ENCODE results near the gene SENP6. TPM values are rescaled to one million over a fixed set of nuclear protein-coding genes. Genes with fewer than 3 reads are reported as not detected.

SENP6 gene
- total and polyA plus RNA-seq, 4 donors: 12.2 to 42.3 (median 26.8) TPM

DNA sequence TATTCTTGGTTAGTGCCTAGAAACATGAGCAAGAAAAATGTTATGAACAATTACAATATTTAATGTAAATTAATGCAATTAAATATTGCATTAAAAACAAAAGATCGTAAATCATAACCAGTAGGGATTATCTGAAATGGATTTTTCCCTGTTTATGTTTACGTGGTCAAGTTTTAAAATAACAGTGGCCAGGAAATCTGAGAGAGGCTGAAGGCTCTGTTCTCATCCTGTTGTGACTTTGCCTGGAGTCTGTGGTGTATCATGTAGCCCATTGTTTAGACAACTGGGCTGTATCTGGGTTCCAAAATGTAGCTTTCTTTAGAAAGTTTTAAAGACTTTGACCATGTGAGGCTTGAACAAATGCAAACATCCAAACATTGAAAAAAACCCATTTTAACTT lies 149.8 kb downstream of the SENP6 start (continued):
- TF ChIP-seq REST (IDR thresholded peaks at IDR 0.05) (no peak), HNF4G (IDR thresholded peaks at IDR 0.05) (no peak)

- H3K4me1 ChIP-seq (ENCODE audit: control insufficient read depth in 4 of 4, insufficient read depth in 4 of 4, low read length in 3 of 4): peaks cover 0 to 8% (median 2%) of the 10 kb centered on the region in 4 donors
Observed at GRCh38 chr6:75752365-75752764, 150.7 kb downstream of the SENP6 start.

More at GRCh38 chr6:75752365-75752764, 150.7 kb downstream of the SENP6 start:
- no peak for DNase-seq (ENCODE audit: low spot score)
- 62% methylated on average over 3 of the region's 3 CpGs for WGBS
- TF ChIP-seq REST (IDR thresholded peaks at IDR 0.05) (no peak), TAF1 (conservative IDR thresholded peaks at IDR 0.05) (no peak), SP1 (IDR thresholded peaks at IDR 0.05) (no peak), FOXA1 (IDR thresholded peaks at IDR 0.05) (no peak)
- TF ChIP-seq, protein P1, sequence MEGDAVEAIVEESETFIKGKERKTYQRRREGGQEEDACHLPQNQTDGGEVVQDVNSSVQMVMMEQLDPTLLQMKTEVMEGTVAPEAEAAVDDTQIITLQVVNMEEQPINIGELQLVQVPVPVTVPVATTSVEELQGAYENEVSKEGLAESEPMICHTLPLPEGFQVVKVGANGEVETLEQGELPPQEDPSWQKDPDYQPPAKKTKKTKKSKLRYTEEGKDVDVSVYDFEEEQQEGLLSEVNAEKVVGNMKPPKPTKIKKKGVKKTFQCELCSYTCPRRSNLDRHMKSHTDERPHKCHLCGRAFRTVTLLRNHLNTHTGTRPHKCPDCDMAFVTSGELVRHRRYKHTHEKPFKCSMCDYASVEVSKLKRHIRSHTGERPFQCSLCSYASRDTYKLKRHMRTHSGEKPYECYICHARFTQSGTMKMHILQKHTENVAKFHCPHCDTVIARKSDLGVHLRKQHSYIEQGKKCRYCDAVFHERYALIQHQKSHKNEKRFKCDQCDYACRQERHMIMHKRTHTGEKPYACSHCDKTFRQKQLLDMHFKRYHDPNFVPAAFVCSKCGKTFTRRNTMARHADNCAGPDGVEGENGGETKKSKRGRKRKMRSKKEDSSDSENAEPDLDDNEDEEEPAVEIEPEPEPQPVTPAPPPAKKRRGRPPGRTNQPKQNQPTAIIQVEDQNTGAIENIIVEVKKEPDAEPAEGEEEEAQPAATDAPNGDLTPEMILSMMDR (IDR thresholded peaks at IDR 0.05; ENCODE audit: low read depth, low read length, missing input control): no peak
- TF ChIP-seq, protein P2, sequence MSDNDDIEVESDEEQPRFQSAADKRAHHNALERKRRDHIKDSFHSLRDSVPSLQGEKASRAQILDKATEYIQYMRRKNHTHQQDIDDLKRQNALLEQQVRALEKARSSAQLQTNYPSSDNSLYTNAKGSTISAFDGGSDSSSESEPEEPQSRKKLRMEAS (IDR thresholded peaks at IDR 0.05): no peak
- H3K9me3 ChIP-seq (ENCODE audit: control insufficient read depth in 4 of 4, low read length in 3 of 4): no peaks in the 10 kb centered on the region
- no peak overlapping the region for H3K27ac ChIP-seq (ENCODE audit: low read depth in 1 of 2, low read length in 2 of 2)
- H3K36me3 ChIP-seq (ENCODE audit: control insufficient read depth in 4 of 4, insufficient read depth in 3 of 4, low read depth in 1 of 4, low read length in 3 of 4): no peaks in the 10 kb centered on the region
- H3K4me3 ChIP-seq (ENCODE audit: low read depth in 1 of 3, low read length in 3 of 3): no peak overlapping the region
- no peaks in the 10 kb centered on the region for H3K27me3 ChIP-seq (ENCODE audit: control insufficient read depth in 4 of 4, insufficient read depth in 4 of 4, low read length in 3 of 4)
- no peak overlapping the region for H3K9ac ChIP-seq (ENCODE audit: low read depth in 1 of 2, low read length in 2 of 2)

Data from liver (tissue), 9 donors.